Measurements from ENCODE around the gene PIRT. TPM values are rescaled to one million over a fixed set of nuclear protein-coding genes. Genes with fewer than 3 reads are reported as not detected.

The PIRT gene
- total and polyA plus RNA-seq, 2 donors (not counting 1 experiment from before 2014, with no cell fraction given): not detected

GRCh38 chr17:10790491-10791401, 47.1 kb downstream of the PIRT start:
- Histone ChIP-seq H2AFZ (ENCODE audit: insufficient read depth, low read depth, low read length, poor library complexity, severe bottlenecking) (no peak overlapping the region), H3K9me3 (ENCODE audit: control extremely low read depth in 1 of 3, control insufficient read depth in 2 of 3, insufficient read depth in 1 of 3, low read length in 2 of 3) (no peaks in the 10 kb centered on the region), H3K27me3 (replicated peaks in 1 of 4; ENCODE audit: control extremely low read depth in 1 of 4, control insufficient read depth in 3 of 4, insufficient read depth in 4 of 4, low read length in 3 of 4) (peaks cover 0 to 5% (median 0%) of the 10 kb centered on the region in 4 experiments), H3K4me2 (replicated peaks; ENCODE audit: low read depth, low read length, poor library complexity, severe bottlenecking) (no peak overlapping the region), H3K36me3 (replicated peaks in 1 of 2; ENCODE audit: control extremely low read depth in 1 of 2, control insufficient read depth in 1 of 2, extremely low read depth in 1 of 2, insufficient read depth in 2 of 2, low read length in 1 of 2) (no peaks in the 10 kb centered on the region), H3K9ac (ENCODE audit: low read length) (no peak overlapping the region), H3K79me2 (ENCODE audit: control insufficient read depth, insufficient read depth, low read length) (no peaks in the 10 kb centered on the region), H3K4me1 (ENCODE audit: control insufficient read depth in 2 of 2, insufficient read depth in 2 of 2, low read length in 2 of 2) (peaks cover 0 to 3% of the 10 kb centered on the region in 2 donors), H3K27ac (ENCODE audit: low read length in 2 of 2) (no peak overlapping the region), H3K4me3 (ENCODE audit: control extremely low read depth in 1 of 5, extremely low read depth in 1 of 5, insufficient read depth in 1 of 5, low read depth in 2 of 5, low read length in 4 of 5) (no peak overlapping the region), H4K20me1 (ENCODE audit: control insufficient read depth, insufficient read depth, low read length, poor library complexity, severe bottlenecking) (no peaks in the 10 kb centered on the region)
- no peak for DNase-seq
- no peak overlapping the region for H3K4me3 Mint-ChIP-seq
- H3K9me3 Mint-ChIP-seq (ENCODE audit: insufficient read depth): no peaks in the 10 kb centered on the region
- H3K27ac Mint-ChIP-seq: no peak overlapping the region
- TF ChIP-seq CTCF (IDR thresholded peaks at IDR 0.05) (no peak), EZH2 (IDR thresholded peaks at IDR 0.05; ENCODE audit: borderline replicate concordance, insufficient read depth, low read depth, low read length, poor library complexity, severe bottlenecking) (no peak)
- intact Hi-C loops (cut with micrococcal nuclease): no loop called here
- WGBS (ENCODE audit: insufficient coverage): 100% methylated on average over 3 of the region's 9 CpGs
- peaks cover 9% of the 10 kb centered on the region for H3K27me3 Mint-ChIP-seq
- ATAC-seq (ENCODE audit: low read depth): no peak
- H3K4me1 Mint-ChIP-seq: no peaks in the 10 kb centered on the region
- POLR2A ChIA-PET: no interaction called here
- CTCF ChIA-PET: no interaction called here

GRCh38 chr17:10789694-10790271, 48.1 kb downstream of the PIRT start:
- Histone ChIP-seq H3K4me3 (ENCODE audit: control extremely low read depth in 1 of 5, extremely low read depth in 1 of 5, insufficient read depth in 1 of 5, low read depth in 2 of 5, low read length in 4 of 5) (no peak overlapping the region), H3K9ac (ENCODE audit: low read length) (no peak overlapping the region), H3K27ac (ENCODE audit: low read length in 2 of 2) (no peak overlapping the region), H3K36me3 (replicated peaks in 1 of 2; ENCODE audit: control extremely low read depth in 1 of 2, control insufficient read depth in 1 of 2, extremely low read depth in 1 of 2, insufficient read depth in 2 of 2, low read length in 1 of 2) (no peaks in the 10 kb centered on the region), H4K20me1 (ENCODE audit: control insufficient read depth, insufficient read depth, low read length, poor library complexity, severe bottlenecking) (no peaks in the 10 kb centered on the region), H3K27me3 (replicated peaks in 1 of 4; ENCODE audit: control extremely low read depth in 1 of 4, control insufficient read depth in 3 of 4, insufficient read depth in 4 of 4, low read length in 3 of 4) (peaks cover 0 to 5% (median 0%) of the 10 kb centered on the region in 4 experiments), H3K4me1 (ENCODE audit: control insufficient read depth in 2 of 2, insufficient read depth in 2 of 2, low read length in 2 of 2) (peaks cover 0 to 3% of the 10 kb centered on the region in 2 donors), H3K4me2 (replicated peaks; ENCODE audit: low read depth, low read length, poor library complexity, severe bottlenecking) (no peak overlapping the region), H2AFZ (ENCODE audit: insufficient read depth, low read depth, low read length, poor library complexity, severe bottlenecking) (no peak overlapping the region), H3K79me2 (ENCODE audit: control insufficient read depth, insufficient read depth, low read length) (no peaks in the 10 kb centered on the region), H3K9me3 (ENCODE audit: control extremely low read depth in 1 of 3, control insufficient read depth in 2 of 3, insufficient read depth in 1 of 3, low read length in 2 of 3) (no peaks in the 10 kb centered on the region)
- ATAC-seq (ENCODE audit: low read depth) (no peak), DNase-seq (no peak)
- TF ChIP-seq EZH2 (IDR thresholded peaks at IDR 0.05; ENCODE audit: borderline replicate concordance, insufficient read depth, low read depth, low read length, poor library complexity, severe bottlenecking): no peak
- no peak for TF ChIP-seq CTCF (IDR thresholded peaks at IDR 0.05)
- ChIA-PET CTCF (no interaction called here), POLR2A (interaction anchor here (0.5 kb wide), 1 partner anchor 10 kb away, joined by 4 read pairs; no protein-coding TSS in a partner anchor)
- Mint-ChIP-seq H3K4me1 (no peaks in the 10 kb centered on the region), H3K9me3 (ENCODE audit: insufficient read depth) (no peaks in the 10 kb centered on the region), H3K4me3 (no peak overlapping the region), H3K27me3 (peaks cover 9% of the 10 kb centered on the region), H3K27ac (no peak overlapping the region)
- intact Hi-C loops (cut with micrococcal nuclease): no loop called here
- WGBS (ENCODE audit: insufficient coverage): 92% methylated on average over 4 of the region's 4 CpGs

Measured in B cell (primary cell).